Peyer's patch (tissue), 4 donors: ENCODE measurements around the gene NUDT22.

Experiments used
- CTCF ChIP-seq, 6 experiments: fragments of 450-650 bp in 4 of 6; fragments of 200-600 bp in 2 of 6; sonication (generic) in 1 of 6; IDR thresholded peaks; one replicate each; pipeline ENCODE4 v1.5.1; 2017 to 2019; ENCODE audit warnings: antibody characterized with exemption in 6 of 6, mild to moderate bottlenecking in 3 of 6, moderate library complexity in 1 of 6
- POLR2A ChIP-seq, 2 donors: fragments of 450-650 bp; IDR thresholded peaks; one replicate each; pipeline ENCODE4 v1.5.1; 2017; ENCODE audit warnings: antibody characterized with exemption in 2 of 2, mild to moderate bottlenecking in 2 of 2, moderate library complexity in 2 of 2

- no peak for TF ChIP-seq CTCF (IDR thresholded peaks at IDR 0.05)
- no peak for TF ChIP-seq POLR2A (IDR thresholded peaks at IDR 0.05)
These were observed 15.6 kb upstream of the NUDT22 start for GRCh38 chr11:64210301-64211020.
